Measurements from ENCODE around the gene TNFSF18. TPM values are rescaled to one million over a fixed set of nuclear protein-coding genes. Genes with fewer than 3 reads are reported as not detected.

Gene TNFSF18
- total RNA-seq, 2 donors from 2014 or later: not detected

DNA sequence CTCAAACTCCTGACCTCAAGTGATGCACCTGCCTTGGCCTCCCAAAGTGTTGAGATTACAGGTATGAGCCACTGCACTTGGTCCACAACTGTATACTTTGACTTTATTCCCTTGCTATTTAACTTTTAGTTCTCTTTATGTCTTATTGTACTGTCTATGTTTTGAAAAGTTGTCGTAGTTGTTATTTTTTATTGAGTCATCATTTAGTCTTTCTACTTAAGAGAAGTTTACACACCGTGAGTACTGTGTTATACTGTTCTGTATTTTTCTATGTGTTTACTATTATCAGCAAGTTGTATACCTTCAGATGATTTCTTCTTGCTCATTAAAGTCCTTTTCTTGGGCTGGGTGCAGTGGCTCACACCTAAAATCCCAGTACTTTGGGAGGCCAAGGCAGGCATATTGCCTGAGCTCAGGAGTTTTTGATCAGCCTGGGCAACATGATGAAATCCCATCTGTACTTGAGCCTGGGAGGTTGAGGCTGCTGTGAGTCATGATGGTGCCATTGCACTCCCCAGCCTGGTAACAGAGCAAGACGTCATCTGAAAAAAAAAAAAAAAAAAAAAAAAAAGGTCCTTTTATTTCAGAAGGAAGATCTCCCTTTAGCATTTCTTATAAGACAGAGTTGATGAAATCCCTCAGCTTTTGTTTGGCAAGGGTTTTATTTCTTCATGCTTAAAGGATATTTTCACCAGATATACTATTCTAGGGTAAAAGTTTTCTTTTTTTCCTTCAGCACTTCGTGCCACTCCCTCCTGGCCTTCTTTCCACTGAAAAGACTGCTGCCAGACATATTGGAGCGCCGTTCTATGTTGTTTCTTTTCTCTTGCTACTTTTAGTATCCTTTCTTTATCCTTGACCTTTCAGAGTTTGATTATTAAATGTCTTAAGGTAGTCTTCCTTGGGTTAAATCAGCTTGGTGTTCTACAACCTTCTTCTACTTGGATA lies 47.6 kb downstream of the TNFSF18 start:
- Histone ChIP-seq H3K27ac (no peak overlapping the region), H3K4me3 (no peak overlapping the region), H3K27me3 (no peaks in the 10 kb centered on the region), H3K4me1 (no peaks in the 10 kb centered on the region), H3K9me3 (no peaks in the 10 kb centered on the region), H3K36me3 (replicated peaks in 1 of 2; ENCODE audit: insufficient read depth in 1 of 2, low read depth in 2 of 2) (no peaks in the 10 kb centered on the region)
- TF ChIP-seq POLR2A (IDR thresholded peaks at IDR 0.05): no peak
- TF ChIP-seq, protein P1, sequence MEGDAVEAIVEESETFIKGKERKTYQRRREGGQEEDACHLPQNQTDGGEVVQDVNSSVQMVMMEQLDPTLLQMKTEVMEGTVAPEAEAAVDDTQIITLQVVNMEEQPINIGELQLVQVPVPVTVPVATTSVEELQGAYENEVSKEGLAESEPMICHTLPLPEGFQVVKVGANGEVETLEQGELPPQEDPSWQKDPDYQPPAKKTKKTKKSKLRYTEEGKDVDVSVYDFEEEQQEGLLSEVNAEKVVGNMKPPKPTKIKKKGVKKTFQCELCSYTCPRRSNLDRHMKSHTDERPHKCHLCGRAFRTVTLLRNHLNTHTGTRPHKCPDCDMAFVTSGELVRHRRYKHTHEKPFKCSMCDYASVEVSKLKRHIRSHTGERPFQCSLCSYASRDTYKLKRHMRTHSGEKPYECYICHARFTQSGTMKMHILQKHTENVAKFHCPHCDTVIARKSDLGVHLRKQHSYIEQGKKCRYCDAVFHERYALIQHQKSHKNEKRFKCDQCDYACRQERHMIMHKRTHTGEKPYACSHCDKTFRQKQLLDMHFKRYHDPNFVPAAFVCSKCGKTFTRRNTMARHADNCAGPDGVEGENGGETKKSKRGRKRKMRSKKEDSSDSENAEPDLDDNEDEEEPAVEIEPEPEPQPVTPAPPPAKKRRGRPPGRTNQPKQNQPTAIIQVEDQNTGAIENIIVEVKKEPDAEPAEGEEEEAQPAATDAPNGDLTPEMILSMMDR (IDR thresholded peaks at IDR 0.05): no peak
- 90 to 94% methylated on average over 6 of the region's 6 CpGs for WGBS, 2 donors
- ATAC-seq: no peak
- no peak for DNase-seq
- intact Hi-C loops (cut with DNase I): no loop called here

DNA sequence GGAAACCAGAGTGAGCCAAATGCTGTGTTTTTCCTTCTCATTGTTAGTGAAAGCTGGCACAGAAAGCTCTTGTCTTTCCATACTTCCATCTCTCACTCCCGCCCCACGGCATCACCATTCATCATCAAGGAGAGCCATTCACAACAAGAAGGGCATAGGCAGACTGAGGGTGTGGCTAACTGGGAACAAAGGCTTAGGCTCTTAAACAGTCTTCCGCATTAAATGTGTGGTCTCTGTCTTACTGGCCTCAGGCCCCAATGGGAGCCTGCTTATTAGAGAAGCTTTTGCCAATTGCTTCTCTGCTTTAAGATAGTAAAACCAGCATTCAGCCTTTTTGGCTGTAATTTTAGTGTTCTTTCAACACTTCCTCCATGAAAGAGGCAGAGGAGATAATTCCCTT lies 51.4 kb downstream of the TNFSF18 start:
- 50 to 51% methylated on average over 3 of the region's 3 CpGs for WGBS, 2 donors
- Histone ChIP-seq H3K4me3 (no peak overlapping the region), H3K4me1 (no peaks in the 10 kb centered on the region), H3K36me3 (replicated peaks in 1 of 2; ENCODE audit: insufficient read depth in 1 of 2, low read depth in 2 of 2) (no peaks in the 10 kb centered on the region), H3K27me3 (no peaks in the 10 kb centered on the region), H3K9me3 (peaks cover 0 to 11% (median 0%) of the 10 kb centered on the region in 3 donors), H3K27ac (no peak overlapping the region)
- ATAC-seq (no peak), DNase-seq (no peak)
- intact Hi-C loops (cut with DNase I): no loop called here
- TF ChIP-seq, protein P1 (IDR thresholded peaks at IDR 0.05): no peak
- TF ChIP-seq POLR2A (IDR thresholded peaks at IDR 0.05): no peak

- 69 to 73% methylated on average over 2 of the region's 2 CpGs for WGBS, 2 donors
- Histone ChIP-seq H3K9me3 (peaks cover 0 to 11% (median 0%) of the 10 kb centered on the region in 3 donors), H3K4me1 (no peaks in the 10 kb centered on the region), H3K4me3 (no peak overlapping the region), H3K27me3 (no peaks in the 10 kb centered on the region), H3K27ac (no peak overlapping the region), H3K36me3 (replicated peaks in 1 of 2; ENCODE audit: insufficient read depth in 1 of 2, low read depth in 2 of 2) (no peaks in the 10 kb centered on the region)
- DNase-seq (no peak), ATAC-seq (no peak)
- intact Hi-C loops (cut with DNase I): no loop called here
- TF ChIP-seq, protein P1 (IDR thresholded peaks at IDR 0.05): no peak
- TF ChIP-seq POLR2A (IDR thresholded peaks at IDR 0.05): no peak
Measured at GRCh38 chr1:172997941-172998361, 52.8 kb downstream of the TNFSF18 start.

DNA sequence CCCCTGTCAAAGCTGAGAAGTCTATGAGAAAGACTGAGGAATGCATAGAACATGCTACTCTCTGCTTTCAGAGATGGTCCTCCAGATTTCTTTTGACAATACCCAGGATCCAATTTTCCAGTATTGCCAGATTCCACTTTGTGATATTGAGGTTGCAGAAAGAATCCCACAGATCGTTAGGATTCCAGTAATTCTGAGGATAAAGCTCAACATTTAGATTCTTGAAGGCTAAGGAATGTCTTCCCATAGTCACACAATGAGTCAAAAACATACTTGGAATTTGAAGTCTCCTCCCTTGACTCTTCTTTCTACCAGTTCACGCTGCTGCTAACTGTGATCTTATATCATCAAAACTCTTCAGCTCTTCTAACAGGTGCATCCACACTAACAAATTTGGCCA lies 57.1 kb downstream of the TNFSF18 start:
- TF ChIP-seq POLR2A (IDR thresholded peaks at IDR 0.05): no peak
- TF ChIP-seq, protein P1 (IDR thresholded peaks at IDR 0.05): no peak
- WGBS, 2 donors: 74 to 75% methylated on average over 2 of the region's 2 CpGs
- no peaks in the 10 kb centered on the region for H3K27me3 ChIP-seq
- H3K36me3 ChIP-seq (replicated peaks in 1 of 2; ENCODE audit: insufficient read depth in 1 of 2, low read depth in 2 of 2): no peaks in the 10 kb centered on the region
- no peaks in the 10 kb centered on the region for H3K4me1 ChIP-seq
- DNase-seq: no peak
- intact Hi-C loops (cut with DNase I): no loop called here
- H3K4me3 ChIP-seq: no peak overlapping the region
- ATAC-seq: no peak
- peaks cover 0 to 11% (median 0%) of the 10 kb centered on the region in 3 donors for H3K9me3 ChIP-seq
- H3K27ac ChIP-seq: no peak overlapping the region
